ENCODE measurements around the gene TBC1D14.

GRCh38 chr4:7051144-7051495 is 141.5 kb downstream of the TBC1D14 start:
- TF ChIP-seq RFX5 (IDR thresholded peaks at IDR 0.05; ENCODE audit: low read depth, low read length): no peak
- TF ChIP-seq, protein P1, sequence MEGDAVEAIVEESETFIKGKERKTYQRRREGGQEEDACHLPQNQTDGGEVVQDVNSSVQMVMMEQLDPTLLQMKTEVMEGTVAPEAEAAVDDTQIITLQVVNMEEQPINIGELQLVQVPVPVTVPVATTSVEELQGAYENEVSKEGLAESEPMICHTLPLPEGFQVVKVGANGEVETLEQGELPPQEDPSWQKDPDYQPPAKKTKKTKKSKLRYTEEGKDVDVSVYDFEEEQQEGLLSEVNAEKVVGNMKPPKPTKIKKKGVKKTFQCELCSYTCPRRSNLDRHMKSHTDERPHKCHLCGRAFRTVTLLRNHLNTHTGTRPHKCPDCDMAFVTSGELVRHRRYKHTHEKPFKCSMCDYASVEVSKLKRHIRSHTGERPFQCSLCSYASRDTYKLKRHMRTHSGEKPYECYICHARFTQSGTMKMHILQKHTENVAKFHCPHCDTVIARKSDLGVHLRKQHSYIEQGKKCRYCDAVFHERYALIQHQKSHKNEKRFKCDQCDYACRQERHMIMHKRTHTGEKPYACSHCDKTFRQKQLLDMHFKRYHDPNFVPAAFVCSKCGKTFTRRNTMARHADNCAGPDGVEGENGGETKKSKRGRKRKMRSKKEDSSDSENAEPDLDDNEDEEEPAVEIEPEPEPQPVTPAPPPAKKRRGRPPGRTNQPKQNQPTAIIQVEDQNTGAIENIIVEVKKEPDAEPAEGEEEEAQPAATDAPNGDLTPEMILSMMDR (IDR thresholded peaks at IDR 0.05 in 2 of 3, conservative IDR thresholded peaks at IDR 0.05 in 1 of 3; ENCODE audit: control insufficient read depth in 2 of 3, extremely low read depth in 1 of 3, insufficient read depth in 1 of 3, low read depth in 3 of 3, low read length in 3 of 3): no peak
- no peak for TF ChIP-seq NBN (IDR thresholded peaks at IDR 0.05)
- TF ChIP-seq FOXM1 (IDR thresholded peaks at IDR 0.05; ENCODE audit: low read depth, low read length): no peak
- TF ChIP-seq SP1 (IDR thresholded peaks at IDR 0.05; ENCODE audit: low read depth, low read length): no peak
- no peak for TF ChIP-seq TAF1 (IDR thresholded peaks at IDR 0.05; ENCODE audit: borderline replicate concordance, low read depth, low read length)
- no peak for TF ChIP-seq CEBPB (IDR thresholded peaks at IDR 0.05; ENCODE audit: borderline replicate concordance in 1 of 2, low read depth in 2 of 2, low read length in 2 of 2)
- no peak for TF ChIP-seq POLR2AphosphoS5 (IDR thresholded peaks at IDR 0.05; ENCODE audit: low read length)
- TF ChIP-seq, protein P2, sequence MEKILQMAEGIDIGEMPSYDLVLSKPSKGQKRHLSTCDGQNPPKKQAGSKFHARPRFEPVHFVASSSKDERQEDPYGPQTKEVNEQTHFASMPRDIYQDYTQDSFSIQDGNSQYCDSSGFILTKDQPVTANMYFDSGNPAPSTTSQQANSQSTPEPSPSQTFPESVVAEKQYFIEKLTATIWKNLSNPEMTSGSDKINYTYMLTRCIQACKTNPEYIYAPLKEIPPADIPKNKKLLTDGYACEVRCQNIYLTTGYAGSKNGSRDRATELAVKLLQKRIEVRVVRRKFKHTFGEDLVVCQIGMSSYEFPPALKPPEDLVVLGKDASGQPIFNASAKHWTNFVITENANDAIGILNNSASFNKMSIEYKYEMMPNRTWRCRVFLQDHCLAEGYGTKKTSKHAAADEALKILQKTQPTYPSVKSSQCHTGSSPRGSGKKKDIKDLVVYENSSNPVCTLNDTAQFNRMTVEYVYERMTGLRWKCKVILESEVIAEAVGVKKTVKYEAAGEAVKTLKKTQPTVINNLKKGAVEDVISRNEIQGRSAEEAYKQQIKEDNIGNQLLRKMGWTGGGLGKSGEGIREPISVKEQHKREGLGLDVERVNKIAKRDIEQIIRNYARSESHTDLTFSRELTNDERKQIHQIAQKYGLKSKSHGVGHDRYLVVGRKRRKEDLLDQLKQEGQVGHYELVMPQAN (conservative IDR thresholded peaks at IDR 0.05): no peak
- TF ChIP-seq TARDBP (IDR thresholded peaks at IDR 0.05; ENCODE audit: borderline replicate concordance): no peak
